ENCODE results near the gene BMP2.

BMP2 gene

DNA sequence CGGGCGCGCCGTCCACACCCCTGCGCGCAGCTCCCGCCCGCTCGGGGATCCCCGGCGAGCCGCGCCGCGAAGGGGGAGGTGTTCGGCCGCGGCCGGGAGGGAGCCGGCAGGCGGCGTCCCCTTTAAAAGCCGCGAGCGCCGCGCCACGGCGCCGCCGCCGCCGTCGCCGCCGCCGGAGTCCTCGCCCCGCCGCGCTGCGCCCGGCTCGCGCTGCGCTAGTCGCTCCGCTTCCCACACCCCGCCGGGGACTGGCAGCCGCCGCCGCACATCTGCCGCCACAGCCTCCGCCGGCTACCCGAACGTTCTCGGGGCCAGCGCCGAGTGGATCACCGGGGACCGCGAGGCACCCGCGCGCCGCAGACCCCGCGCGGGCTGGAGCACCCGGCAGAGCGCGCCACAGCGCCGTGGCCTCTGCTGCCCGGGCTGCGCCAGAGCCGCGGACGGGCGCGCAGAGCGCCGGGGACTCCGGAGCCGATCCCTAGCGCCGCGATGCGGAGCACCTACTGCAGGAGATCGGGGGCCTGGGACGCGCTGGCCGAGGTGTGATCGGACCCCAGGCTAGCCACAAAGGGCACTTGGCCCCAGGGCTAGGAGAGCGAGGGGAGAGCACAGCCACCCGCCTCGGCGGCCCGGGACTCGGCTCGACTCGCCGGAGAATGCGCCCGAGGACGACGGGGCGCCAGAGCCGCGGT, at the start of gene BMP2:
BMP2 (plus strand) TSS at position 151 of the 692 bp plus-strand sequence. CDS start 2,441 bp downstream, outside the sequence.
- Histone ChIP-seq H3K9ac (ENCODE audit: low read depth in 1 of 2, low read length in 2 of 2) (peak within 1 kb of the TSS; percentile 71 to 94), H3K36me3 (ENCODE audit: control insufficient read depth in 2 of 2, insufficient read depth in 2 of 2, low read length in 2 of 2) (peaks cover 0 to 13% of the 10 kb centered on the region in 2 donors), H3K27ac (ENCODE audit: low read depth in 2 of 2, low read length in 2 of 2) (peak within 1 kb of the TSS; percentile 82 to 87), H3K9me3 (ENCODE audit: control insufficient read depth in 2 of 2, low read length in 2 of 2) (no peaks in the 10 kb centered on the region), H3K4me1 (ENCODE audit: control insufficient read depth in 2 of 2, insufficient read depth in 2 of 2, low read length in 2 of 2) (peaks cover 10 to 20% of the 10 kb centered on the region in 2 donors), H3K27me3 (ENCODE audit: control insufficient read depth in 2 of 2, insufficient read depth in 2 of 2, low read length in 2 of 2) (peaks cover 0 to 2% of the 10 kb centered on the region in 2 donors), H3K4me3 (ENCODE audit: low read length in 2 of 2) (peak within 1 kb of the TSS; percentile 83 to 90)

DNA sequence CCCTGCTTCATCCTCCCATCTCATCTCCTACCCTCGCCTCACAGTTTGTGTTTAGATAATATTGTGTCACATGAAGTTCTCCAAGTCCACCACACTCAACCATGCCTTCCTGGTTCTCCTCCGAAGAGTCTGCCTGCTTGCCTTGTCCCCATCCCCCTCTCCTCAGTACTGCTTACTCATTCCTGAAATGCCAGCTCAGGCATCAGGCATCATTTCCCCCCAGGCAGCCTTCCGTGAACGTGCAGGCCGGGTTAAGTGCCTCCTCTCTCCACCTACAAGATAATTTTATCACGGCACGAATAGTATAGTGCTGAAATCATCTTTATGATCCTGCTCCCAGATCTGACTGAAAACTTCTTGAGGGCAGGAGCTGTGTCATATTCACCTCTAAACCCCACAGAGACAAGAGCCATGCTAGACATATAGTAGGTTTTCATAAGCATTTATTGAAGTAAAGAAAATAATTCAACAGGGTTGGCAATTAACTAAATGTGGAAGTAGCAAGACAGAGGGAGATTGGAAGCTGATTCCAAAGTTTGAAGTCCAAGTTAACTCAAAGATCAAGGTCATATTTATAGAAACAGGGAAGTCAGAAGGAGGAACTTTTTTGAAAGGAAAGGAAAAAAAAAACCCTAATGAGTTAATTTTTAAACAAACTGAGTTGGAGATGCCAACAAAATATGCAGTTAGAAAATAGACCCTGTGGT, 48.7 kb upstream of the BMP2 start:
- peaks cover 6 to 9% of the 10 kb centered on the region in 2 donors for H3K4me1 ChIP-seq (ENCODE audit: control insufficient read depth in 2 of 2, insufficient read depth in 2 of 2, low read length in 2 of 2)
- no peak overlapping the region for H3K9ac ChIP-seq (ENCODE audit: low read depth in 1 of 2, low read length in 2 of 2)
- no peaks in the 10 kb centered on the region for H3K9me3 ChIP-seq (ENCODE audit: control insufficient read depth in 2 of 2, low read length in 2 of 2)
- no peaks in the 10 kb centered on the region for H3K27me3 ChIP-seq (ENCODE audit: control insufficient read depth in 2 of 2, insufficient read depth in 2 of 2, low read length in 2 of 2)
- no peak overlapping the region for H3K27ac ChIP-seq (ENCODE audit: low read depth in 2 of 2, low read length in 2 of 2)
- no peak overlapping the region for H3K4me3 ChIP-seq (ENCODE audit: low read length in 2 of 2)
- no peaks in the 10 kb centered on the region for H3K36me3 ChIP-seq (ENCODE audit: control insufficient read depth in 2 of 2, insufficient read depth in 2 of 2, low read length in 2 of 2)

DNA sequence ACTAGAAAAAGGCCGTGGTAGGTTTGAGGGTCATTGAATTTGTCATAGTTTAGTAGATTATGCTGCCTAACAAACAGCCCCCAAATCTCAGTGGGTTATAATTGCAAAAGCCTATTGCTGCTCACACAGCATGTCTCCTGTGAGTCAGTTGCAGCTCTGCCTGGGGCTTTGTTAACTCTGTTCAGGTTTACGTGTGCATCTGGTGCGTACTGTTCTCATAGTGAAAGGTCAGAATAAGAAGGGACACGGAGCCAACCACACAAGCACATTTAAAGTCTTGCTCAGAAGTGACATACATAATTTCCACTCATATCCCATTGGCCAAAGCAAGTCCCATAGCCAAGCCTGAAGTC, 48.1 kb upstream of the BMP2 start:
- Histone ChIP-seq H3K4me3 (ENCODE audit: low read length in 2 of 2) (no peak overlapping the region), H3K4me1 (ENCODE audit: control insufficient read depth in 2 of 2, insufficient read depth in 2 of 2, low read length in 2 of 2) (peaks cover 4 to 5% of the 10 kb centered on the region in 2 donors), H3K9ac (ENCODE audit: low read depth in 1 of 2, low read length in 2 of 2) (no peak overlapping the region), H3K27ac (ENCODE audit: low read depth in 2 of 2, low read length in 2 of 2) (no peak overlapping the region), H3K27me3 (ENCODE audit: control insufficient read depth in 2 of 2, insufficient read depth in 2 of 2, low read length in 2 of 2) (no peaks in the 10 kb centered on the region), H3K9me3 (ENCODE audit: control insufficient read depth in 2 of 2, low read length in 2 of 2) (no peaks in the 10 kb centered on the region), H3K36me3 (ENCODE audit: control insufficient read depth in 2 of 2, insufficient read depth in 2 of 2, low read length in 2 of 2) (no peaks in the 10 kb centered on the region)

DNA sequence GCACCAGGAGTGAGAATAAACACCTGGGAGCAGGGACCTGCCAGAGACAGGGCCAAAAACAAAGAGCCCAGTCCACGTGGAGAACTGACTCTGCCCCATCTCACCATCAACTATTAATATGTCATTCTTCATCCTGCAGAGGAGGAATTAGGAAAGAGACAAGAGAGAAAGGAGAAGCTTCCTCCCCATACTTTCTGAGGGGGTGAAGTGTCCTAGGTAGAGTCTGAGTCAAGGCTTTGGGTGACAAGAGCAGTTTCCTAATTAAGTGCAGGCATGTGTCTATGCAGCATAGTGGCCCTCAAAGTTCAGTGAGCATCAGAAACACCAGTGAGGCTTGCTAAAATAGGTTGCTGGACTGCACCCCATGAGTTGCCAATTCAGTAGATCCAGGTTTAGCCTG, 40.7 kb upstream of the BMP2 start:
- no peak overlapping the region for H3K27ac ChIP-seq (ENCODE audit: low read depth in 2 of 2, low read length in 2 of 2)
- no peaks in the 10 kb centered on the region for H3K4me1 ChIP-seq (ENCODE audit: control insufficient read depth in 2 of 2, insufficient read depth in 2 of 2, low read length in 2 of 2)
- no peaks in the 10 kb centered on the region for H3K36me3 ChIP-seq (ENCODE audit: control insufficient read depth in 2 of 2, insufficient read depth in 2 of 2, low read length in 2 of 2)
- no peak overlapping the region for H3K9ac ChIP-seq (ENCODE audit: low read depth in 1 of 2, low read length in 2 of 2)
- no peaks in the 10 kb centered on the region for H3K27me3 ChIP-seq (ENCODE audit: control insufficient read depth in 2 of 2, insufficient read depth in 2 of 2, low read length in 2 of 2)
- H3K9me3 ChIP-seq (ENCODE audit: control insufficient read depth in 2 of 2, low read length in 2 of 2): no peaks in the 10 kb centered on the region
- H3K4me3 ChIP-seq (ENCODE audit: low read length in 2 of 2): no peak overlapping the region

DNA sequence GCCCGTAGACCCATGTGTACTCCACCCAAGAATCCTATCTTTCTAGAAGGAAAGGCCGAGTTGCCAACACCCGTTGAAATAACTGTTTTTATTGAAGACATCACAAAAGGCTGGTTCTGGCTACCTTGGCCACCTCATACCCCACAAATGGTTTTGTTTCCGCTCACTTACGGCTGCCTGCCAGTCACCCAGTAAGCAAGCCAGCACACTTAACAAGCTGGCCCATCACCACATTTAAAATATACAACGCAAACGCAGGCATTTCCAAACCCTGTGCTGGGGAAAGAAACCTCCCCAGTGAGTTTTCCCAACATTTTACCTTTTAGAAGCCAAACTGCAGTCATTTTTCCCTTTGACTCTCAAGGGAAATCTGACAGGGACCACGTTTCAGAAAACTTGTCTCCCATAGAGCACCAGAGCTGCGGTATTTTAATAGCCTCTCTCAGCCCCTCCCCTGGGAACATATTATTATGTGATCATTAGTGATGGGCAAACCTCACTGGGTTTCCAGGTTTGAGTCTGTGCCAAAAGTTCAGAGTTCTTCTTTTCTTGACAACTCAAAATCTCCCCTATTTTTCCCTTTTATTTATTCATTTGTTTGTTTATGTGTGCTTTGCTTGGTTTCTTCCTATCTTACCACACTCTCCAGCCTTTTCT, 36.7 kb upstream of the BMP2 start:
- Histone ChIP-seq H3K36me3 (ENCODE audit: control insufficient read depth in 2 of 2, insufficient read depth in 2 of 2, low read length in 2 of 2) (no peaks in the 10 kb centered on the region), H3K9ac (ENCODE audit: low read depth in 1 of 2, low read length in 2 of 2) (no peak overlapping the region), H3K9me3 (ENCODE audit: control insufficient read depth in 2 of 2, low read length in 2 of 2) (no peaks in the 10 kb centered on the region), H3K4me3 (ENCODE audit: low read length in 2 of 2) (no peak overlapping the region), H3K4me1 (ENCODE audit: control insufficient read depth in 2 of 2, insufficient read depth in 2 of 2, low read length in 2 of 2) (peaks cover 0 to 2% of the 10 kb centered on the region in 2 donors), H3K27ac (ENCODE audit: low read depth in 2 of 2, low read length in 2 of 2) (no peak overlapping the region), H3K27me3 (ENCODE audit: control insufficient read depth in 2 of 2, insufficient read depth in 2 of 2, low read length in 2 of 2) (no peaks in the 10 kb centered on the region)

DNA sequence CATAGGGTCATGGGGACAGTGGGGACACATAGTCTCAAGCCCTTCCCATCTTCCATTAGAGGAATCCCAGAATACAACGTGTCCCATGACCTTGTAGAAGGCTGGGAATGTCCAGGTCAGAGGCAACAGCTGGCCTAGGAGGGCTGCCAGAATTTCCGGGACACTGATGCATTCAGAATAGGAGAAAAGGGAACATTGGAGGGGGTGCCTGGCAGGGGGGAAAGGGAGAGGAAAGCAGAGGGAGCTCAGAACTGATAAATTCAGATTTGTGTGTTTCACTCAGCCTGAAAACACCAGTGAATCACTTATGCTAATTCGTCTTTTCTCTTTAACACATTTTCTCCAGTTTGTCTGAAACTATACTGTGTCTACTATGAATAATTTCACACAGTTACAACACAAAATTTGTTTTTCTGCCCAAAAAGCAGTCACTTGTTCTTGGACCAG, 35.5 kb upstream of the BMP2 start:
- Histone ChIP-seq H3K9me3 (ENCODE audit: control insufficient read depth in 2 of 2, low read length in 2 of 2) (no peaks in the 10 kb centered on the region), H3K4me1 (ENCODE audit: control insufficient read depth in 2 of 2, insufficient read depth in 2 of 2, low read length in 2 of 2) (peaks cover 3 to 4% of the 10 kb centered on the region in 2 donors), H3K36me3 (ENCODE audit: control insufficient read depth in 2 of 2, insufficient read depth in 2 of 2, low read length in 2 of 2) (no peaks in the 10 kb centered on the region), H3K27me3 (ENCODE audit: control insufficient read depth in 2 of 2, insufficient read depth in 2 of 2, low read length in 2 of 2) (no peaks in the 10 kb centered on the region), H3K9ac (ENCODE audit: low read depth in 1 of 2, low read length in 2 of 2) (no peak overlapping the region), H3K27ac (ENCODE audit: low read depth in 2 of 2, low read length in 2 of 2) (peak overlapping the region in 1 of 2 donors; percentile 34), H3K4me3 (ENCODE audit: low read length in 2 of 2) (no peak overlapping the region)

DNA sequence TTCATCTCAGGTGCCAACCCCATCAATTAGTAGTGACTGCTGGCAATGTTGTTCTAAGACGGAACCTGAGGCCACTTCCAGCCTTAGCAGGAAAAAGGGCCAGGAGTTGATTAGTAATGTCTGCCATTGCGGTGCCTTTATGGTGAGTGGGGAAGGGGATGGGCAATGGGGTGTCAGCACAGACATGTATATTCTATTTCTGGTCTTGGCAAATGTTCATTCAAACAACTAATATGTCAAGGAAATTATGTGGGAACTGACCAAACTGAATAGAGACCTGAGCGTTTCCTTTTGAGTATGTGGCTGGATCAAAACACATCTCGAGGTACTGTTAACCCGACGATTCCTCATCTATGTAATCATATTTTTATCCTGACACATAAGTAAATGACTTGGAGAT, 34.6 kb upstream of the BMP2 start:
- H3K36me3 ChIP-seq (ENCODE audit: control insufficient read depth in 2 of 2, insufficient read depth in 2 of 2, low read length in 2 of 2): no peaks in the 10 kb centered on the region
- H3K4me3 ChIP-seq (ENCODE audit: low read length in 2 of 2): no peak overlapping the region
- no peak overlapping the region for H3K9ac ChIP-seq (ENCODE audit: low read depth in 1 of 2, low read length in 2 of 2)
- peaks cover 3 to 4% of the 10 kb centered on the region in 2 donors for H3K4me1 ChIP-seq (ENCODE audit: control insufficient read depth in 2 of 2, insufficient read depth in 2 of 2, low read length in 2 of 2)
- no peak overlapping the region for H3K27ac ChIP-seq (ENCODE audit: low read depth in 2 of 2, low read length in 2 of 2)
- H3K27me3 ChIP-seq (ENCODE audit: control insufficient read depth in 2 of 2, insufficient read depth in 2 of 2, low read length in 2 of 2): no peaks in the 10 kb centered on the region
- H3K9me3 ChIP-seq (ENCODE audit: control insufficient read depth in 2 of 2, low read length in 2 of 2): no peaks in the 10 kb centered on the region

DNA sequence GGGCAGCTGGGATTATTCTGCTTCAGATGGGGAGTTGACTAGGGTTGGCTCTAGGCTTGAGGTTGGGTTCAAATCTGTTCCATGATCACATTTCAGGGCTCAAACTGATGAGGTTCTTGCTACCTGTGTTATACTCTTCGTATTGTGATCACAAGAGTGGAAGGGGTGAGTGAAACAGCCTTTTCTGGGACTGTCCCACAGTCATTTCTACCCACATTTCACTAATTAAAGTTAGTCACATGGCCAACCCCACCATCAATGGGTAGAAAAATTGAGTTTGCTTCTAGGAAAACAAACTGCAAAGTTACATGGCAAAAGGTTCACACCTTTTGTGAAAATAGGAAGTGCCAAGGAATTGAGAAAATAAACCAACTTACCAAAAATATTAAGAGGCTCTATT, 33.5 kb upstream of the BMP2 start:
- peaks cover 3 to 4% of the 10 kb centered on the region in 2 donors for H3K4me1 ChIP-seq (ENCODE audit: control insufficient read depth in 2 of 2, insufficient read depth in 2 of 2, low read length in 2 of 2)
- H3K9me3 ChIP-seq (ENCODE audit: control insufficient read depth in 2 of 2, low read length in 2 of 2): no peaks in the 10 kb centered on the region
- H3K4me3 ChIP-seq (ENCODE audit: low read length in 2 of 2): no peak overlapping the region
- H3K9ac ChIP-seq (ENCODE audit: low read depth in 1 of 2, low read length in 2 of 2): no peak overlapping the region
- H3K27me3 ChIP-seq (ENCODE audit: control insufficient read depth in 2 of 2, insufficient read depth in 2 of 2, low read length in 2 of 2): no peaks in the 10 kb centered on the region
- H3K36me3 ChIP-seq (ENCODE audit: control insufficient read depth in 2 of 2, insufficient read depth in 2 of 2, low read length in 2 of 2): no peaks in the 10 kb centered on the region
- H3K27ac ChIP-seq (ENCODE audit: low read depth in 2 of 2, low read length in 2 of 2): no peak overlapping the region

DNA sequence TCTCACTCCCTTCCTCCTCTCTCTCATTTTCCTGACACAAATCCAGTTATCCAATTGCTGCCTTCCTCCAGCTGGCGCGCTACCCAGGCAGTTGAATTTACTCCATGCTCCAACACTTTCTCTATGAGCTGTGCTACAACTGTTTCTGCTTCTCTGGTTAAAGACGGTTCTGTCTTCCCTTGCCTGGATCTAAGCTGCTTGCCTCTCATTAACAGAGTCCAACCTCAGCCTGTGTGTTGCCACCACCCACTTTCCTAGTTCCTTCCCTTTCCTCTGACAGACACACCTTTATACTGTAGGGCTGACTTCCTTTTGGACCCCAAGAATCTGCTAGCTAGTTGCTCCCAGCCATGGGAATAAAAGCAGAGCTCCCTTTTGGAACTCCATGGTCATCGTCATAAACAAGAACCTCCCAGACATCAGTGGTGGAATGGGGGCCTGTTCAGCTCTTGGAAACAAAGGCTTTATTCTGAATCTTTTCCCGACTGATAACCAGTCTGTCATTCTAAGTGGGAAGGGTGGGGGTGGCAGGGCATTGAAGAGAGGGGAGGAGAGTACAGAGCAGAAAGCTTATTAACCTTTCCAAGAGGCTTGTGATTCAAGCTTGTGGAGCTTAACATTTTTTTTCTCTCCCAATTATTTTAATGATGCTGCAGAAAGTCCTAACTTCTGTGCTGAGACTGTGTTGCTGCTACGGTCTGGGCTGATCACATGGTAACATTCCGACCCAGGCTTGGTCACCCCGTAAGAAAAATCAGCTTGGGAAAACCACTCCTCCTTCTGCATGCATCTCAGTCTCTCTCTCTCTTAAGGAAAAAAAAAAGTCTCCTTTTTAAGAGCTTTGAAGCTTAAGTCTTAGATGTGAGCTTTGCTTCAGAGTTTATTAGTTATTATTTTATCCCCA, 31.3 kb upstream of the BMP2 start:
- Histone ChIP-seq H3K27ac (ENCODE audit: low read depth in 2 of 2, low read length in 2 of 2) (no peak overlapping the region), H3K27me3 (ENCODE audit: control insufficient read depth in 2 of 2, insufficient read depth in 2 of 2, low read length in 2 of 2) (no peaks in the 10 kb centered on the region), H3K9ac (ENCODE audit: low read depth in 1 of 2, low read length in 2 of 2) (no peak overlapping the region), H3K36me3 (ENCODE audit: control insufficient read depth in 2 of 2, insufficient read depth in 2 of 2, low read length in 2 of 2) (no peaks in the 10 kb centered on the region), H3K4me1 (ENCODE audit: control insufficient read depth in 2 of 2, insufficient read depth in 2 of 2, low read length in 2 of 2) (peaks cover 3 to 4% of the 10 kb centered on the region in 2 donors), H3K4me3 (ENCODE audit: low read length in 2 of 2) (no peak overlapping the region), H3K9me3 (ENCODE audit: control insufficient read depth in 2 of 2, low read length in 2 of 2) (no peaks in the 10 kb centered on the region)
